Mononuclear cell (primary cell): ENCODE measurements around the gene LNPEP. TPM values are rescaled to one million over a fixed set of nuclear protein-coding genes. Genes with fewer than 3 reads are reported as not detected.

Experiments
- H3K27me3 ChIP-seq: 2 replicates; pipeline ENCODE4 v1.6.0; 2011; ENCODE audit warnings: low read length, control low read depth; ENCODE audit not compliant: insufficient read depth
- H3K4me1 ChIP-seq: 2 replicates; pipeline ENCODE4 v1.5.1; 2011; ENCODE audit warnings: mild to moderate bottlenecking, low read length, control low read depth; ENCODE audit not compliant: insufficient read depth
- H3K4me3 ChIP-seq: 2 replicates; pipeline ENCODE4 v1.5.1; 2011; ENCODE audit warnings: mild to moderate bottlenecking, low read length, moderate library complexity
- H3K9me3 ChIP-seq: 2 replicates; pipeline ENCODE4 v1.5.1; 2011; ENCODE audit warnings: low read depth, mild to moderate bottlenecking, control low read depth, low read length
- total RNA-seq: library from RNA; depleted of rRNA; stranded (reverse); fragments of >200 nt; gene quantifications from one replicate; pipeline ENCODE4 v1.2.3, GENCODE V29; 2012

Gene LNPEP
- total RNA-seq = 119 TPM

GRCh38 chr5:96935559-96936430 lies at the start of gene LNPEP:
LNPEP (plus strand) TSS chr5:96936080; CDS start chr5:96936156, 76 bp downstream.
- H3K4me1 ChIP-seq = peaks cover 55% of the 10 kb centered on the region
- peak within 1 kb of the TSS; percentile 79 for H3K4me3 ChIP-seq
- H3K9me3 ChIP-seq = no peaks in the 10 kb centered on the region
- no peaks in the 10 kb centered on the region for H3K27me3 ChIP-seq

DNA sequence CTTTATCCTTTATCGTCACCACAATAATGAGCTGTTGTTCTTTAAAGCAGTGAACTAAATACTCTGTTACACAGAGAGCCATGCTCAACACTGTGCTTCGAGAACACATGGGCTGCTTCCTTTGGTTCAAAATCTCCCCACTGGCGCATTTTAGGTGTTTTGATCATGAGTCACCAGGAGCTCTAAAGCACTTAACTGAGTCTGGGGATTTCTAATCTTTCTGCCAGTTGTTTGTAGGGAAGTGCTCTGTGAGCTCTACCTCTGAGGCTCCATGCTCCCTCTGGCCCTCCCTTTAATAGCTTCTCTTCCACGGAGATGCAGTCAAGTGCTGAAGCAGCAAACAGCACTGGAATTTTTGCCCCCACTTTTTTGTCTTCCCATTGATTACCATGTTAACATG lies 42.5 kb upstream of the LNPEP start:
- no peaks in the 10 kb centered on the region for H3K9me3 ChIP-seq
- H3K4me3 ChIP-seq = no peak overlapping the region
- H3K27me3 ChIP-seq = no peaks in the 10 kb centered on the region
- H3K4me1 ChIP-seq = peaks cover 6% of the 10 kb centered on the region

- Histone ChIP-seq H3K4me3 (peak overlapping the region; percentile 5), H3K27me3 (no peaks in the 10 kb centered on the region), H3K4me1 (peaks cover 6% of the 10 kb centered on the region), H3K9me3 (no peaks in the 10 kb centered on the region)
These were observed 39.6 kb upstream of the LNPEP start for GRCh38 chr5:96896276-96896675.

DNA sequence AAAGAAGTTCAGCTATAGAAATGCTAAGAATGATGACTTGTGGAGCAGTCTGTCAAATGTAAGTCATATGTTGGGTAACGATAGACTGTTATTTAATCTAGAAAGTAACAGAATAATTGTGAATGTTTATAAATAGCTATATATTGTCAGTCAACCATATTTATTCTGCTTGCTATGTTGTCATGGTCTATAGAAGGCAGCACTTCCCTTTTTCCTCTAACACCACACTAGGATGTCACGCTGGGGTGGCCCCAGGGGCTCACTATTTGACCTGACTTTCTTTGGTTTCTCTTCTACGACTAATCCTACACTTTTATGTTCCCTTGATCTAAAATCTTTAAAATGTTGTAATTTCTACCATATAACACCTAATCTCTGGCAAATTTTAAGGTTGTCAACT lies 39.1 kb upstream of the LNPEP start:
- no peaks in the 10 kb centered on the region for H3K27me3 ChIP-seq
- H3K4me1 ChIP-seq = peaks cover 6% of the 10 kb centered on the region
- no peak overlapping the region for H3K4me3 ChIP-seq
- H3K9me3 ChIP-seq = no peaks in the 10 kb centered on the region

GRCh38 chr5:96901384-96901783 lies 34.5 kb upstream of the LNPEP start:
- Histone ChIP-seq H3K27me3 (no peaks in the 10 kb centered on the region), H3K4me1 (peaks cover 14% of the 10 kb centered on the region), H3K9me3 (no peaks in the 10 kb centered on the region), H3K4me3 (no peak overlapping the region)

DNA sequence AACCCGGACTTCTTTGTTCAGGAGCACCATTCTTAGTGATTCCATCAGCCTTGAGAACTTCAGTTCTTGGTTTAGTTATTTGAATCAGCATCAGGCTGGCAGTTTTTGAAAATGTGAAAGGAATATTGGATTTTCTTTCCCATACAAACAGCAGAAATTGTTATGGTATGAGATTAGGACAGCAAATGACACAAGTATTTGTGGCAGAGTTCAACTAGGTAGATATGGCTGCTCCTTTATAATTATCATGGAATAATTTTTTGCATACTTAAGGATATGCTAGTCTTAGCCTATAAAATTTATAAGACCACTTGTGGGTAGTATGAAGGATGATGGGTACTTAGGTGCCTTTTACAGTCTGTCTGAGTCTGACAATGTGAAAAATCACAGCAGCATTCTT lies 34.0 kb upstream of the LNPEP start:
- H3K4me1 ChIP-seq = peaks cover 14% of the 10 kb centered on the region
- H3K4me3 ChIP-seq = no peak overlapping the region
- H3K27me3 ChIP-seq = no peaks in the 10 kb centered on the region
- no peaks in the 10 kb centered on the region for H3K9me3 ChIP-seq

DNA sequence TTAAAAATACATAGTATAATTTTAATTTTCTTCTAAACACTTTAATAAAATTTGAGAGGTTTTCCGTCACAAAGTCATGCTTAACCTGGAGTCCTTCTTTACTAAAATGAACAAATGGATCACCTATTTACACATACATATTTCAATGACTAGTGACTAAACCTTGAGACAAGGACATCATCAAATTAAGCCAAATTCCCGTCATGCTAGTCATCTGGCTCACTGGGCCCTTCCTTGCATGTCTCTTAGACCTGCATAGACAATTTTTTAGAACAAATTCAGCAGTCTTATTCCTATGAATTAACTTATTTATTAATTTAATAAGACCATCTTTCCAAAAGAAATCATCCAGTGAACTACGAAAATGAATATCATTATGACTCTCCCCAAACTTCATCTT lies 33.0 kb upstream of the LNPEP start:
- no peaks in the 10 kb centered on the region for H3K9me3 ChIP-seq
- H3K27me3 ChIP-seq = no peaks in the 10 kb centered on the region
- H3K4me1 ChIP-seq = peaks cover 9% of the 10 kb centered on the region
- H3K4me3 ChIP-seq = no peak overlapping the region

DNA sequence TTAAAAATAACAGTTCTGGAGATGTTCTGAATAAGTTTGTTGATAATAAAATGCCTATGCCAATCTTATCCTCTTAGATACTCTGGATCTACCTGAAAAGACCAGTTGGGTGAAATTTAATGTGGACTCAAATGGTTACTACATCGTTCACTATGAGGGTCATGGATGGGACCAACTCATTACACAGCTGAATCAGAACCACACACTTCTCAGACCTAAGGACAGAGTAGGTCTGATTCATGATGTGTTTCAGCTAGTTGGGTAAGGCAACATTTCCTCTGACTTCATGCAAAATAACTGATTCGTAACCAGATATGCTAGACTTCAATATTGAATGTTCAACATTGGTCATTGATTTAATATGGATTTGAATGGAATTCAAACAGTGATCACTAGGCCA lies 32.6 kb upstream of the LNPEP start:
- Histone ChIP-seq H3K9me3 (no peaks in the 10 kb centered on the region), H3K27me3 (no peaks in the 10 kb centered on the region), H3K4me3 (no peak overlapping the region), H3K4me1 (peaks cover 9% of the 10 kb centered on the region)

GRCh38 chr5:96904054-96904931 lies 31.6 kb upstream of the LNPEP start:
- Histone ChIP-seq H3K27me3 (no peaks in the 10 kb centered on the region), H3K4me1 (peaks cover 9% of the 10 kb centered on the region), H3K4me3 (no peak overlapping the region), H3K9me3 (no peaks in the 10 kb centered on the region)

DNA sequence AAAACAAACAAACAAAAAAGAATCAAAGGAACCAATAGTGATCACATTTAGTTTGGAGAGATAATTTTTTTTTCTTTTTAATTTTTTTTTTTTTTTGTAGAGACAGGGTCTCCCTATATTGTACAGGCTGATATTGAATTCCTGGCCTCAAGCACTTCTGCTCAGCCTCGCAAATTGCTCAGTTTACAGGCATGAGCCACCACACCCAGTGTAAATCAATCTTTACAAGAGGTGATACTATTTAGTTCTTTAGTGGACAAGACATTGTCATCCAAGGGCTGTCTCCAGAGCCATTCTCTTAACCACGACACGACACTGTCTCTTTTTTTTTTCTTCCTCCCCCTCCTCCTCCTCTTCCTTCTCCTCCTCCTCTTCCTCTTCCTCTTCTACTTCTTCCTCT lies 30.0 kb upstream of the LNPEP start:
- H3K27me3 ChIP-seq = no peaks in the 10 kb centered on the region
- H3K4me3 ChIP-seq = no peak overlapping the region
- peaks cover 9% of the 10 kb centered on the region for H3K4me1 ChIP-seq
- H3K9me3 ChIP-seq = no peaks in the 10 kb centered on the region

DNA sequence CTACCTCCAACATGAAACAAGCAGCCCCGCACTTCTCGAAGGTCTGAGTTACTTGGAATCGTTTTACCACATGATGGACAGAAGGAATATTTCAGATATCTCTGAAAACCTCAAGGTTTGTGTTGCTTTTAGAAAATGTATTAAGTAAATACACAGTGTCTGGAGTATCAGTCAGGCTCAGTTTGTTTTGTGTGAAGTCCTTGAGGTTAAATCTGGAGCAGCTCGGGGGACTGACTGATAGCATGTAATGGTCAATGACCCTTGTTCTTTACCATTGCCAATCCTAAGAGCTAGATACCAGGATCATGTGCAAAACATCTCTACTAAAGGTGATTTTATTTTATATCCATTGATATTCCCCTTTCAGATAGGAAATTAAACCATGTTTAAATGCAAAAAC lies 26.9 kb upstream of the LNPEP start:
- Histone ChIP-seq H3K4me1 (peaks cover 9% of the 10 kb centered on the region), H3K4me3 (no peak overlapping the region), H3K9me3 (no peaks in the 10 kb centered on the region), H3K27me3 (no peaks in the 10 kb centered on the region)

GRCh38 chr5:96909435-96909834 lies 26.4 kb upstream of the LNPEP start:
- no peaks in the 10 kb centered on the region for H3K9me3 ChIP-seq
- H3K4me1 ChIP-seq = peaks cover 9% of the 10 kb centered on the region
- no peak overlapping the region for H3K4me3 ChIP-seq
- no peaks in the 10 kb centered on the region for H3K27me3 ChIP-seq

DNA sequence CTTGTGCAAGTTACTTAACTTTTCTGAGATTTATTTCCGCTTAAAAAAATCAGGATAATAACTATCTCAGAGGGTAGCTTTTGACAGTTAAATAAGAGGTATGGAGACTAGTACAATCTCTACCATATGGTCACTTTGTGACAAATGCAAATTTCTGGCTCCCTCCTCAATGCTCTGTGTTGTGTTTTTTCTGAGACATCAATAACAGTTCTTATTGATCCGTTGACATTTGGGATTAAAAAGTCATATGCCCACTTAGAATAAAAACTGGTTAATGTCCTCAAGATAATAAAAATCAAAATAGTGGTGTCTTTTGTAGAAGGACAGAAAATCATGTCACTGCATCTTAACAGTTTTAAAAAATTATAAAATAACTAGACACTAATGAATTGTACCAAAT lies 24.7 kb upstream of the LNPEP start:
- peaks cover 3% of the 10 kb centered on the region for H3K4me1 ChIP-seq
- H3K9me3 ChIP-seq = no peaks in the 10 kb centered on the region
- no peaks in the 10 kb centered on the region for H3K27me3 ChIP-seq
- H3K4me3 ChIP-seq = no peak overlapping the region

GRCh38 chr5:96913233-96913632 lies 22.6 kb upstream of the LNPEP start:
- Histone ChIP-seq H3K4me1 (no peaks in the 10 kb centered on the region), H3K9me3 (no peaks in the 10 kb centered on the region), H3K27me3 (no peaks in the 10 kb centered on the region), H3K4me3 (no peak overlapping the region)

DNA sequence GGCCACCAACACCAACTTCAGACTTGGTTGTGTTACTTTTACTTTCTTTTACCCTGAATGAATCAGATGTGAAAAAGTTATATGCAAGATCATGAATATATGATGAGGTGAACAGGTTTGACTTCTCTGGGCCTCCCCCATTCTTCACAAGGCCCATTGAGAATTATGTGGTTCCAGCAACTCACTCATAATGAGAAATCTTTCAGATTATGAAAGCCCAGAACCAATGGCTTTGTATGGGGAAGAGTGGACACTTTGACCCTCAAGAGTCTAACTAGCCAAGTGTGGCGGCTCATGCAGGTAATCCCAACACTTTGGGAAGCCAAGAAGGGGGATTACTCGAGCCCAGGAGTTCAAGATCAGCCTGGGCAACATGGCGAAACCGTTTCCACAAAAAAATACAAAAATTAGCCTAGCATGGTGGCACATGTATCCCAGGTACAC lies 16.1 kb upstream of the LNPEP start:
- Histone ChIP-seq H3K9me3 (no peaks in the 10 kb centered on the region), H3K27me3 (no peaks in the 10 kb centered on the region), H3K4me3 (no peak overlapping the region), H3K4me1 (peaks cover 8% of the 10 kb centered on the region)
